22Rv1 (cell line): ENCODE measurements around the gene RANGAP1.
A peak's percentile ranks its signal among the peaks of the same experiment; 100 is the strongest.

ENCODE experiments used
- H3K27ac ChIP-seq: fragments of 450-650 bp; 2 replicates; pipeline ENCODE4 v1.5.1; 2017
- ZFX ChIP-seq: fragments of 450-650 bp; IDR thresholded peaks from 2 replicates; pipeline ENCODE4 v1.6.1; 2017; ENCODE audit warnings: antibody characterized with exemption, borderline replicate concordance
- TF ChIP-seq, protein P1 (sequence below): fragments of 450-650 bp; IDR thresholded peaks from 2 replicates; pipeline ENCODE4 v1.5.1; 2017; ENCODE audit warnings: mild to moderate bottlenecking

Gene RANGAP1

DNA sequence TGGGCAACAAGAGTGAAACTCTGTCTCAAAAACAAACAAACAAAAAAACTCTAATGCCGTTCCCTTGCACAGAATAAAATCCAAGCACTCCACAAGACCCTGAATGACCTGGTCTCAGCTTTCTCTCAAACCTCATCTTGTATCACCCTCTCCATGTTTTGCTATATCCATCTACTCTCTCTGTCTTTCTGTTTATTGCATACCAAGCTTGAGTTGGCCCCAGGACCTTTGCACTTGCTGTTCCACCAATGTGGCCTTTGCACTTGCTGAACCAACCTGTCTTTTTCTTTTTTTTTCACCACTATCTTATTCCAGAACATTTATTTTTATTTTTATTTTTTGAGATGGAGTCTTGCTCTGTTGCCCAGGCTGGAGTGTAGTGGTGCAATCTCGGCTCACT, 82.9 kb downstream of the RANGAP1 start:
- H3K27ac ChIP-seq: no peak overlapping the region

DNA sequence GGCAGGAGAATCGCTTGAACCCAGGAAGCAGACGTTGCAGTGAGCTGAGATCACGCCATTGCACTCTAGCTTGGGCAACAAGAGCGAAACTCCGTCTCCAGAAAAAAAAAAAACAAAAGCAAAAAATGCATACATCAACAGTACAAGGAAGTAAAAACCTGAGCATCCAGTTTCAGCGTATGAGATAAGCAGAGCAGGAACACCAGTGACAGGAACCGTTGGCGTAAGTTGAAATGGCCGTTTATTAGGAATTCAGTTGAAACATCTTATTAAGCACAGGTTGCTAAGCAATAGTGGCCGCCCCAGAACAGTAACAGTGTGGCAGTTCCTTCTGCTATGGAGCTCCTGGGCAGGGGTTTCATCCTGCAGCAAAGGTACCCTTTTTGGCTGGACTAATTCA, 84.8 kb downstream of the RANGAP1 start:
- TF ChIP-seq, protein P1, sequence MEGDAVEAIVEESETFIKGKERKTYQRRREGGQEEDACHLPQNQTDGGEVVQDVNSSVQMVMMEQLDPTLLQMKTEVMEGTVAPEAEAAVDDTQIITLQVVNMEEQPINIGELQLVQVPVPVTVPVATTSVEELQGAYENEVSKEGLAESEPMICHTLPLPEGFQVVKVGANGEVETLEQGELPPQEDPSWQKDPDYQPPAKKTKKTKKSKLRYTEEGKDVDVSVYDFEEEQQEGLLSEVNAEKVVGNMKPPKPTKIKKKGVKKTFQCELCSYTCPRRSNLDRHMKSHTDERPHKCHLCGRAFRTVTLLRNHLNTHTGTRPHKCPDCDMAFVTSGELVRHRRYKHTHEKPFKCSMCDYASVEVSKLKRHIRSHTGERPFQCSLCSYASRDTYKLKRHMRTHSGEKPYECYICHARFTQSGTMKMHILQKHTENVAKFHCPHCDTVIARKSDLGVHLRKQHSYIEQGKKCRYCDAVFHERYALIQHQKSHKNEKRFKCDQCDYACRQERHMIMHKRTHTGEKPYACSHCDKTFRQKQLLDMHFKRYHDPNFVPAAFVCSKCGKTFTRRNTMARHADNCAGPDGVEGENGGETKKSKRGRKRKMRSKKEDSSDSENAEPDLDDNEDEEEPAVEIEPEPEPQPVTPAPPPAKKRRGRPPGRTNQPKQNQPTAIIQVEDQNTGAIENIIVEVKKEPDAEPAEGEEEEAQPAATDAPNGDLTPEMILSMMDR: no peak
- no peak for TF ChIP-seq ZFX
- no peak overlapping the region for H3K27ac ChIP-seq

More for the DNA sequence above, 82.9 kb downstream of the RANGAP1 start:
- TF ChIP-seq, protein P1: no peak
- no peak for TF ChIP-seq ZFX

DNA sequence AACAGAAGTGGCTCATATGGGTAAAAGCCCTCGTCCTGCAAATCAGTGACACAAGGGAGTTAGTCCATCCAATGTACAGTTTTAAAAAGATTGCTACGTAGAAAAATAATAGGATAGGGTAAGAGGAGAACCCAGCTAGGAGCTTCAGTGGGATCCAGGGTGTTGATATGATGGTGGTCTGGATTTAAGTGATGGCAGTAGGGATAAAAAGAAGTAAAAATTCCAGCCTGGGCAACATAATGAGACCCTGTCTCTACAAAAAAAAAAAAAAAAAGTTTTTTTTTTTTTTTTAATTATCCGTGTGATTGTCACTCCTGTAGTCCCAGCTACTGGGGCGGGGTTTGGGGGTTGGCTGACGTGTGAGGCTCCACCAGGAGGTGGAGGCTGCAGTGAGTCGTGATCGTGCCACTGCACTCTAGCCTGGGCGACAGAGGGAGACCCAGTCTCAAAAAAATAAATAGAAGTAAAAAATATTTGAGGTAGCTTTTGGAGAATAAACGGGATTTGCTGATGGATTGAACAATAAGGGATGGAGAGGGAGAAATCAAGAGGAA, 87.9 kb downstream of the RANGAP1 start:
- TF ChIP-seq ZFX: no peak
- TF ChIP-seq, protein P1: no peak
- H3K27ac ChIP-seq: peak overlapping the region; percentile 79

DNA sequence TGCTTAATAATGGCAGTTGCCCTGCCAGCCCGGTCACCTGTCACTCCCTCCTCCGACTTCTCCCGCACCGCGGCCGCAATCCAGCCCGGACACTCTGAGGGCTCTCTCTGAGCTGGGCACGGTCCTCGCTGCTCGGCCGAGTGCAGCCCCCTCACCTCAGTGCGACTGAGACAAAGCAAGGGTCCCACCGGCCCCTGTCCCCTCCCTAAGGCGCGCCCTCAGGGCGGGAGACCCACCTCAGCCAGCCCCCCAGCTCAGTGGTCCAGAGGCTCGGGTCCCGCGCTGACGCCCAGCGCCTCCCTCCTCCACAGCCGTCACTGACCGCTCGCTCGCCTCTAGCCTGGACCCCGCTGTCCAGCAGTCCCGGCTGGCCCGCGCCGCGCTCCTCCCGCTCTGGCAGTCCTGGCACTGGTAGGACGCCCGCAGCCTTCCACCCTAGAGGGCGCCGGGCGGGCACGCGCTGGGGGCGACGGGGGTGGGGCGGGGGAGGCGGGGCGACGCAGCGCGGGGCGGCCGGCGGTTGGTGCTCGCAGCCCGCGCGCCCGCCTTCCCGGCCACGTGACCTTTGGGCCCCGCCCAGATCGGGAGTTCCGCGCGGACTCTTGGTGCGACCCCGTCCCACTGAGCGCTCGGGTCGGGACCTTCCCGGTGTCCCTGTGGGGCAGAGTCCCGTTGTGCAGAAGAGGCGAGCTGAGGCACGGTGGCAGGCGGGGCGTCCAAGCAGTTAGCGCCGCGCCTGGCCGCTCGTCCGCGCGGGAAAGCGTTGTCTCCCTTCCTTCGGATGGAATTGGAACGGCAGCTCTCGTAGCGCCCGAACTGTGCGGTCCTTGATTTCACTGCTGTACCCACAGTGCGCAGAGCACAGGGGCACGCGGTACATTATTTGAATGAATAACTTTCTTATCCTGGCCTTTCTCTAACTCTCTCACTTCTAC, 88.7 kb downstream of the RANGAP1 start:
- H3K27ac ChIP-seq: peak overlapping the region; percentile 79
- no peak for TF ChIP-seq ZFX
- TF ChIP-seq, protein P1: peak; percentile 46; the same call in 1 of the 2 replicates
